ENCODE data around the gene TBCD.
"Not testable (repeated sequence)": the region's sequence is repeated elsewhere in the genome, so short reads cannot be mapped to it uniquely, and the experiment has no call there.

Gene TBCD

DNA sequence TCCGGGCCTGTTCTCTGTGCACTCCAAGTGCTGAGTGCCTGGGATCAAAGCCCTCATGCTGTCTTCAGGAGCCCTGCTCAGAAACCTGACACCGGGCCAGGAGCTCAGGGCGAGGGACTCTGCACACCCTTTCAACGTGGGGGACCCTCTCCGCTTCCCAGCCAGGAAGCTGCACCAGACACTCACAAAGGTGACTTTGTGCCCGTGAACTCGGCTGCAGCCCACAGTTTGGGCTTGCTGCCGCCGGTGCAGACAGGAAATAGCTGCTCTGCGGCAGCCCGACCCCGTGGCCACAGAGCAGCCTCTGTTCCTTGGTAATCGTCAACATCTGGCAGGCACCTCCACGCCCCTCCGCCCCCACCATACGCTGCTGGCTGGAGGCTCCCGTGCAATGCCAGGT is 234.1 kb downstream of the TBCD start:
- DNase-seq (ENCODE audit: low read depth in 1 of 2, low spot score in 1 of 2): peak; percentile 14 to 43

DNA sequence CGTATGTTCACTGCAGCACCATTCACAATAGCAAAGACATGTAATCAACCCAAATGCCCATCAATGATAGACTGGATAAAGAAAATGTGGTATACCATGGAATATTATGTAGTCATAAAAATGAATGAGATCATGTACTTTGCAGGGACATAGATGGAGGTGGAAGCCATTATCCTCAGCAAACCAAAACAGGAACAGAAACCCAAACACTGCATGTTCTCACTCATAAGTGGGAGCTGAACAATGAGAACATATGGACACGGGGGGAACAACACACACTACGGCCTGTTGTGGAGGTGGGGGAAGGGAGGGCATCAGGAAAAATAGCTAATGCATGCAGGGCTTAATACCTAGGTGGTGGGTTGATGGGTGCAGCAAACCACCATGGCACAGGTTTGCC is 237.2 kb downstream of the TBCD start:
- DNase-seq (ENCODE audit: low read depth in 1 of 2, low spot score in 1 of 2): not testable (repeated sequence)

DNA sequence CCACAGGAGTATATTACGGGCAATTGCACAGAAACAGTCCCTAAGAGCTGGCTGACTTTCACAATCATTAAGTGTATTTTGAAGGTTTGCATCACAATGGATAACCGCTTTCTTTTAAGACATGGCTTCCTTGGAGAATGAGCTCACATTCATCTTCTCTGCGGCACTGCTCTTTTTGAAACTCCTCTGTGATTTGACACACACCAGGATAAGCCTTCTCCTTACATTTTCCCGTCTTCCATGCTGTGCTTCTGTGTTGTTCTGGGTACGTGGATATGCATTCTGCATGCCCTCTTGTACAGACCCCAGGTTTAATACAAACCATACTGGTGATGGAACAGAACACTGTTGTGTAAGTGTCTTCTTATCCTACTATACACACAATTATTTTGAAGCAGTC is 238.0 kb downstream of the TBCD start:
- no peak for DNase-seq (ENCODE audit: low read depth in 1 of 2, low spot score in 1 of 2)

DNA sequence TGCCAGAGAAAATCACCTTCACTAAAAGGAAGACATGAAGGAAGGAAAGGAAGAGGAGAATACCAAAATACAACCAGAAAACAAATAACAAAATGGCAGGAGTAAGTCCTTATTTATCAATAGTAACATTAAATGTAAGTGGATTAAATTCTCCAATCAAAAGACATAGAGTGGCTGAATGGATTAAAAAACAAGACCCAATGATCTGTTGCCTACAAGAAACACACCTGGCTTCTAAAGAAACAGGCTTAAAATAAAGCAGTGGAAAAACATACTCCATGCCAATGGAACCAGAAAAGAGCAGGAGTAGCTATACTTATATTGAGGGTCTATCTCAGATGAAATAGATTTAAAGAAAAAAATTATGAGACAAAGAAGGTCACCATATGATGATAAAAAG is 241.1 kb downstream of the TBCD start:
- no peak for DNase-seq (ENCODE audit: low read depth in 1 of 2, low spot score in 1 of 2)

Measured in stimulated activated CD4-positive, alpha-beta T cell treated with anti-CD3 and anti-CD28 coated beads, Interleukin-15, amount 100 ng/mL, for 1 hour (primary cell).